NOMO-1 treated with DMSO at 0.1 percent for 48 hours (cell line): Measurements from ENCODE around the gene TMEM242.
"Not testable (repeated sequence)": the region's sequence is repeated elsewhere in the genome, so short reads cannot be mapped to it uniquely, and the experiment has no call there.

Experiments
- DNase-seq: peaks from one replicate; lab custom pipeline; 2025; ENCODE audit not compliant: unreplicated experiment; lab: John Stamatoyannopoulos, UW

The TMEM242 gene

DNA sequence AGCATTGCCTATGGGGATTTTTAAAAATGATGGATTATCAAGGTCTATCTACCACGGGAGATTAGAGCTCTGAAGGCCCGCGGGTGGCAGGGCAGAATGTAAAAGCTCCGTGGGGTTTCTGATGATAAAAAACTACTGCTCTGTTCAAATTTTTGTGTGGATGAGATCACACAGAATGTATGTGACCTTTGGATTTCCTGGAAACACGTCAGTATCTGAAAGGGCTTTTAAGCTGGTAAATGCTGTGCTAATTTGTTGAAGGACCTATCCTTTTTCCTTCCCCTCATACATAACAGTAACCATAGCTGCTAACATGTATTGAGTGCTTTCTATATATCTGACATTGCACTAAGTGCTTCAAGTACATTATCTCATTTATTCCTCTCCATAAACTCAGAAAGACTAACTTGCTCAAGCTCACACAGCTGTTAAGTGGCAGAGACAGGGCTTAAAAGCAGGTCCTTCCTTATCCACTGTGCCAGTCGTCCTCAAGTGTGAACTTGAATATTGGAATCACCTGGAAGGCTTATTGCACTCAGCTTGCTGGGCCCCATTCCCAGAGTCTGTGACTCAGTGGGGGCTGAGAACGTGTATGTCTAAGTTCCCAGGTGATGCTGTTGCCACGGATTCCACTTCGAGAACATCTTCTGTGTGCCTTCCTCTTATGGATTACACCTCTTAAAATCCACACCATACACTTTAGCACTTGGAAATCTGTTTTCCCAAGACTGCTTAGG lies 1.9 kb upstream of the TMEM242 start:
- DNase-seq, result no peak

GRCh38 chr6:157323966-157324300 lies 614 bp upstream of the TMEM242 start:
- no peak for DNase-seq

DNA sequence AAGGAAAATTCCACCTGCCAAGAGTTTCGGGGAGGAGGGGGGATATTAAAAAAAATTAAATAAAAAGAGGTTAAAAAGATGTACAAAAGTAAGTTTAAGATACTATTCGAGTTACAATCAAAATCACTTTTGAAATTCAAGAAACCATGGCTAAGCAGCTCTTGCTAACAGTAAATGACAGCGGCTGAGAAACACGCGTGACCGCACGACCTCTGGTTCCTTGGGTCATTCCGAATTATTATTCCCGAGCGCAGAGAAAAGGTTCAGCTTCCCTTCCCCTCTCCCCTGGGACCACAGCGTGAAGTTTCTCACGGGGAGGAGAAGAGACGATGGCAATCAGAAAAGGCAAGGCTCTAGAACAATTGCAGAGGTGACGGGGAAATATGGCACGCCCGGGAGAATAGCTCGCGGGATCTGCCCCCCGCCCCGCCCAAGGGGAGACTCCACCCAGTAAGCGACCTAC lies 496 bp downstream of the TMEM242 start:
- no peak for DNase-seq

DNA sequence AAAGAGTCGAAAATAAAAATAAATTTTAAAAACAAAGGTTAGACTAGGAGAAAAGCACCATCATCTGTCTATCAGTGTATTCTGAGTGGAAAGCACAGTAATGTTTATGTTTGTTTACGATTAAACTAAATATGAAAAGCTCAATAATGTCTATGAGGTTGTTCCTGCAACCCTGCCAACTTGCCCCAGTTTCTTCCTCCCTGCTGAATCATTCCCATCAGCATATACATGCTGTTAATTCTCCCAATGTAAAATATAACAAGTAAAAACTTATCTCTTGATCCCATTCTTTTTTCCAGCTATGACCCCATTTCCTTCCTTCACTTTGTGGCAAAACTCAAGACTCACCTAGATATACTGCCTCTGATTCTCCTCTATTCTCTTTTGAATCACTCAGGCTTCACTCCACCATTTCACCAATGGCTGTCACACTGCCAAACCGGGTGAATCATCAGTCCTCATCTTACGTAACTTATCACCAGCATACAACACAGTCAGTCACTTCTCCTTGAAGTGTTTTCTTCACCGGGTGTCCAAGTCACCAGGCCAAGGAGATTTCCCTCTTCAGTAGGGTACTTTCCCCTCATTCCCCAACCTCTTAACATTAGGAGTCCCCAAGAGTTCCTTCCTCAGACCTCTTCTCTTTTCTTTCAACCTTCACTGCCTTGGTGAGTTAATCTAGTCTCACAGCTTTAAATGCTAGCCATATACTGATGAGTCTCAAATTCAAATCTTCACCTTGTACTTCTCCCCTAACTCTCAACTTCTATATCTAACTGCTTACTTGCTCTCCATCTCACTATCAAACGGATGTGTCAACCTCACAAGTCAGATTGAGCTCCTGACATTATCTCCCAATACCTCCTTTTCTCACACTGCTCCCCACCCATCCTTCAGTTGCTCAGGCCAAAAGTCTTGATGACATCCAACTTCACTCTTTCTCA lies 6.2 kb downstream of the TMEM242 start:
- DNase-seq, result no peak

- DNase-seq, result no peak
Measured at GRCh38 chr6:157314705-157315321, 8.5 kb downstream of the TMEM242 start.

- DNase-seq, result no peak
Measured at GRCh38 chr6:157313531-157314467, 9.5 kb downstream of the TMEM242 start.

GRCh38 chr6:157312757-157313156 lies 10.6 kb downstream of the TMEM242 start:
- no peak for DNase-seq

DNA sequence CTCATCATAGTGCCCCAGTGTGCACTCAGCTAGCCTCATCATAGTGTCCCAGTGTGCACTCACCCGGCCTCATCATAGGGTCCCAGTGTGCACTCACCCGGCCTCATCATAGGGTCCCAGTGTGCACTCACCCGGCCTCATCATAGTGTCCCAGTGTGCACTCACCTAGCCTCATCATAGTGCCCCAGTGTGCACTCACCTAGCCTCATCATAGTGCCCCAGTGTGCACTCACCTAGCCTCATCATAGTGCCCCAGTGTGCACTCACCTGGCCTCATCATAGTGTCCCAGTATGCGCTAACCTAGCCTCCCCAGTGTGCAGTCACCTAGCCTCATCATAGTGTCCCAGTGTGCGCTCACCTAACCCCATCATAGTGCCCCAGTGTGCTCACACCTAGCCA lies 12.6 kb downstream of the TMEM242 start:
- DNase-seq, result not testable (repeated sequence)

GRCh38 chr6:157307661-157308060 lies 15.7 kb downstream of the TMEM242 start:
- no peak for DNase-seq

GRCh38 chr6:157305670-157306653 lies 17.4 kb downstream of the TMEM242 start:
- DNase-seq, result no peak

GRCh38 chr6:157304899-157305663 lies 18.2 kb downstream of the TMEM242 start:
- DNase-seq, result peak; percentile 89

GRCh38 chr6:157302736-157303135 lies 20.6 kb downstream of the TMEM242 start:
- no peak for DNase-seq

- no peak for DNase-seq
Measured at GRCh38 chr6:157300436-157300835, 22.9 kb downstream of the TMEM242 start.

- DNase-seq, result no peak
Measured at GRCh38 chr6:157300006-157300405, 23.3 kb downstream of the TMEM242 start.

DNA sequence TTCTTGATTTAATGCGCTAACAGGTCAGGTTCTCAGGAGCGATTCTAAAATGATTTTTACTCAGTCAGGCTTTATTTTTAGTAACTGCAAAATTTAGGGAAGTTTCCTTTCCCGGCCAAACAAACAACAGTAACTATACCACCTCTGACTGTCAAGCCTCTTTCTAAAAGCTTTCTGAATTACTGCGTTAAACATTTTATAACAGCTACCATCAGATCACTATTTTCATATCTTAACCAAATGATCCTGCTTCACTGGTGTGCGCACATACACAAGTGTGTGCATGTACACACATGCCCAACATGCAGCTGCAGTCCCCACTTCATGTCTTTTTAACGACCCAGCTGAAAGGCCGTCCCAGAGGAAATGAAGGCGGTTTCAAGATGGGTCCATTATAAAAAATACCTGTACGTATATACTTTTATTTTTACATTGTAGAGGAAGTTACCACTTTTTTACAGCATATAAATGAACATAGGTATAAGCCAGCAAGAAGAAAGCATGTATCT lies 25.0 kb downstream of the TMEM242 start:
- peak; percentile 13 for DNase-seq

GRCh38 chr6:157294654-157295053 lies 28.7 kb downstream of the TMEM242 start:
- DNase-seq, result no peak

- no peak for DNase-seq
Measured at GRCh38 chr6:157293780-157294179, 29.5 kb downstream of the TMEM242 start.

DNA sequence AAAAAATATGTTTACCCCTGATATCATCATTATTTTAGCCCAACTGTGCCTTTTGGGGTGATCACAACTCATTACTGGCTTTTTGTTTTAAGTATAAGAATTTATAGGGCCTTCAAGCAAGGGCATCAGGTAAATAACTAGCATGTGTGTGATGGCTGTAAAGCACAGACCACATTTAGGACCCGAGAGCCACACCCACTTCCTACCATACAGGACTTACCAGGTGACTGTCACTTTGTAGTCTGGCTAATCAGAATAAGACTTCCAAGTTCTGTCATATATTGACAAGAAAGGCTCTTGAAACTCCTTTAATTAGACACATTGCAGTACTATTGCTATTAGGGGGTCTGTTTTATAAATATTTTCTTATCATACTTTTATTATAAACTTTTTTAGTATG lies 31.1 kb downstream of the TMEM242 start:
- DNase-seq, result no peak
